ENCODE results near the gene CDK5RAP1. TPM values are rescaled to one million over a fixed set of nuclear protein-coding genes. Genes with fewer than 3 reads are reported as not detected.

The CDK5RAP1 gene
- total and polyA plus RNA-seq, 2 of the 4 experiments (the other 2 are of a cell fraction) = 23.9 to 28.1 TPM

GRCh38 chr20:33399924-33400323, 1.4 kb downstream of the CDK5RAP1 start:
- no peak overlapping the region for H3K23ac ChIP-seq (ENCODE audit: low read depth, low read length)
- H2AFZ ChIP-seq (replicated peaks; ENCODE audit: low read length, poor library complexity) = no peak overlapping the region
- no peak for TF ChIP-seq RCOR1 (IDR thresholded peaks at IDR 0.05; ENCODE audit: insufficient replicate concordance, low read length)
- no peak for TF ChIP-seq ELK1 (IDR thresholded peaks at IDR 0.05; ENCODE audit: borderline replicate concordance, low read depth, low read length)
- TF ChIP-seq CEBPB (IDR thresholded peaks at IDR 0.05; ENCODE audit: low read depth, low read length) = peak; percentile 68
- H2BK5ac ChIP-seq (ENCODE audit: low read depth, low read length, poor library complexity, severe bottlenecking) = no peak overlapping the region
- no peaks in the 10 kb centered on the region for H3K27me3 ChIP-seq (ENCODE audit: control insufficient read depth, insufficient read depth, low read length)
- H3K4me3 ChIP-seq (ENCODE audit: insufficient read depth, low read depth, low read length) = no peak overlapping the region
- H3K4ac ChIP-seq (ENCODE audit: low read depth, low read length) = no peak overlapping the region
- no peak overlapping the region for H2AK5ac ChIP-seq (ENCODE audit: low read depth, low read length)
- H4K20me1 ChIP-seq (ENCODE audit: insufficient read depth, low read length) = no peaks in the 10 kb centered on the region; the same call in 1 of the 2 replicates
- H3K79me1 ChIP-seq (ENCODE audit: low read depth in 1 of 2, low read length in 2 of 2) = peaks cover 19 to 61% of the 10 kb centered on the region in 2 experiments
- ATAC-seq (ENCODE audit: low read depth) (no peak), DNase-seq (no peak)
- no peak overlapping the region for H2AK9ac ChIP-seq (replicated peaks; ENCODE audit: low read depth, low read length, poor library complexity)
- H4K8ac ChIP-seq (ENCODE audit: low read depth in 2 of 2, low read length in 2 of 2) = no peak overlapping the region
- ChIA-PET POLR2A (ENCODE audit: unreplicated experiment) (no interaction called here), CTCF (no interaction called here)
- peaks cover 8% of the 10 kb centered on the region for H3K4me1 ChIP-seq (ENCODE audit: control insufficient read depth, insufficient read depth, low read length)
- 87% methylated on average over 3 of the region's 6 CpGs; no CpG with 5 or more reads in 1 of the 2 experiments for WGBS, 2 experiments (ENCODE audit: extremely low coverage in 2 of 2, insufficient read length in 1 of 2)
- no peak overlapping the region for H4K5ac ChIP-seq (ENCODE audit: low read depth, low read length)
- peaks cover 3% of the 10 kb centered on the region for H3K36me3 ChIP-seq (ENCODE audit: control insufficient read depth, insufficient read depth, low read length)
- dilution Hi-C loops (cut with HindIII; ENCODE audit: low sequenced_read_pairs, unreplicated experiment) = no loop called here
- H3K9ac ChIP-seq (ENCODE audit: low read depth, low read length) = no peak overlapping the region
- no peaks in the 10 kb centered on the region for H3K9me3 ChIP-seq (ENCODE audit: control insufficient read depth, insufficient read depth, low read length)
- in situ Hi-C loops (cut with MboI; ENCODE audit: low sequenced_read_pairs) = no loop called here
- no TSS peak for BruUV-seq (replicated peaks)
- no peak overlapping the region for H3K56ac ChIP-seq (ENCODE audit: extremely low read depth, insufficient read depth, low read length)
- peaks cover 11% of the 10 kb centered on the region; the same call in 1 of the 2 replicates for H3K9me1 ChIP-seq (ENCODE audit: insufficient read depth, low read length)
- H4K91ac ChIP-seq (ENCODE audit: insufficient read depth, low read depth, low read length) = no peak overlapping the region
- intact Hi-C loops (cut with micrococcal nuclease) = no loop called here
- peak overlapping the region; percentile 31; the same call in 1 of the 2 replicates for H3K4me2 ChIP-seq (ENCODE audit: low read depth, low read length)
- no peak overlapping the region for H2BK15ac ChIP-seq (ENCODE audit: low read depth, low read length)
- no peak overlapping the region for H2BK120ac ChIP-seq (ENCODE audit: low read depth, low read length)
- no peak overlapping the region for H2BK20ac ChIP-seq (ENCODE audit: low read depth, low read length)
- H3K14ac ChIP-seq (replicated peaks; ENCODE audit: low read depth, low read length) = no peak overlapping the region
- no peak overlapping the region for H3K27ac ChIP-seq (ENCODE audit: insufficient read depth, low read length)
- no peak overlapping the region for H3K18ac ChIP-seq (ENCODE audit: low read depth, low read length)

All from IMR-90 (cell line).